Measurements from ENCODE around the gene PPP2R2B.
A peak's percentile ranks its signal among the peaks of the same experiment; 100 is the strongest.

The PPP2R2B gene

DNA sequence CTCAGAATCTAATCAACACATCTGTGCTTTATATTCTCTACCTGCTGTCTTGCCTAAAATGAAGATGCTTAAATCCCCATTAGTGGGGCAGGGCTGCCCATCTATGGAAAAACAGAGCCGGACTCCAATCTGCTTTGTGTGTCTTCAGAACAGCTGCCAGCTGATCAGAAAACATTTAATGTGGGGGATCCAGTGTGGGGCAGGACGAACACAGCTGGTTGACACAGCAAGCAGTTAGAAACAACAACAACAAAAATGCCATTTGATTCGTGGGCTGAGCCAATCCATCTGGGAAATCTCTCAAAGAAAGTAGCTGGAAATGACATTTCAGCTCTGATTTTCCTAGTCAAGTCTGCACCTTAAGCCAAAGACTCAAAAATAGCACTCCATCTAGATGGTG lies 99.8 kb downstream of the PPP2R2B start:
- DNase-seq, result no peak

DNA sequence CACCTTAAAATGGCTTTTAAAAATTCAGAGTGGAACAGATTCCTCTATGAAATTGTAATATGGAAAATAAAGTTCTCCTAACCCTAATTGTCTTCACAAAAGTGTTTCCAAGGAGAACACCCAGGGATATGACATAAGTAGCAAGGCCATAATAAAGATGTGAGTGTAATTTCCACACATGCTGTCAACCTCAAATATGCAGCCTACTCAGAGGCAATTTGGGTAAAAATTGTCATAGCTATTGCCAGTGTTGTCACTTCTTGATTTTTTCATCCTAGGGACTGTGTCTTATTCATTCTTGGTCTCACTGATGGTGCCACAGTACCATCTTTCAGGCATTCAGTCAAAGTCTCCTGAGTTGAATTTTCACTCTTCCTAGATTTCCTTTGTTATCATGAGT lies 100.3 kb downstream of the PPP2R2B start:
- DNase-seq, result no peak

DNA sequence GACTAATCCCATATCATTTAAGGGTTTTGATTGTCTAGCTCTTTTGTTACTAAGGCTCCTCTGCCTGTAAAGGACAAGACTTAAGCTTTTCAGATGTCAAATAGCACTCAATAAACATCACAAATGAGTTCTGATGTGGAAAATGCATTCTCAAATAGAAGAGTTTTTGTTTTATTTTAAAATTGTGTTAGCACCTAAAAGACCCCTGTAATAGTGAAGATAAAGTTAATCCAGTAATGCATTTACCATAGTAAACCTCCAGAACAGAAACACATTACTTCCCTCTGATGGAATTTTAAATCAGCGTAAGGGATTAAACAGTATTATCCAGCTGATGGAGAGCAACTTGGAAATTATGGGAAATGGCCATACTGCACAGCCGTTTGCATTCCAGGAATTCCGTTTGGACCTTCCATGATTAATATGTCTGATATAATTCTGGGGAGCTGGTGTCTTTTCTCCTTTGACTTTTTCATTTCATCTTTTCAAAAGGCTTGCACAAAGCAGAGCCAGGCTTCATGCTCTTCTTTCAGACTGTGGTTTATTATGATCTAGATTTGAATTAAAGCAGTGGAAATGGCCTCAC lies 105.6 kb downstream of the PPP2R2B start:
- DNase-seq, result no peak

DNA sequence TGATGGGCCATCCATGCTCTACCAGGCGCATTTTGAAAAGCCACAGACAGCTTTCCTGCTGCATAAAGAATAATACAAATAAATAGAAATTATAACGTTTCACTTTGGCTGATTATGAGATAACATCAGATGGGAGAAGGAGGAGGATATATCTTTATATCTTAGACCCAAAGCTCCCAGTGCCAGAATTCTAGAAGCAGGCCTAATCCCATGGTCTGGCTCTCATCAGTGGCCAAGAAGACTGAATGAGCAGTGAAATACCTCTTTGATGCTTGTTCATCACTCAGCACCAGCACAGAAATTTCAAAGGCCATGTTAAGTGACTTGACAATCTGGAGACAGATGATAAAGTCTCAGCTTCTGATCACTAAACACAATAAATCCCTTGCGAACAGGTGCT lies 107.6 kb downstream of the PPP2R2B start:
- no peak for DNase-seq

DNA sequence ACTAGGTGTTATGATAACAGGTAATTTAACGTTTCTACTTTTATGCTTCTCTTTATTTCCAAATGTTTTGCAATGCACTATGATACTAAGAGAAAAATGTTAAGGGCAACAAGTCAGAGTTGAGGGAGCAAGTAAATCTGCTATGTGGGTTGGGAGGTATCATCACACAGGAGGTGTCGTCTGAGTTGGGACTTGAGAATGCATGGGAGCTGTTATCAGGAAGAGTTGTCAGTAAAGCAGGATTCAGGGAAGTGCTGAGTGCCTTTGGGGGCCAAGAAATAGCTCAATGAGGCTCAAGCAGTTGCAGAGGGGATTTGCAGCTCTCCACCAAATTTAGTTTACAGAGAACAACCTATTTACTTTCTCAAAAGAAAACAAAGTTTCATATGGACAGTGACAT lies 108.0 kb downstream of the PPP2R2B start:
- DNase-seq, result no peak

DNA sequence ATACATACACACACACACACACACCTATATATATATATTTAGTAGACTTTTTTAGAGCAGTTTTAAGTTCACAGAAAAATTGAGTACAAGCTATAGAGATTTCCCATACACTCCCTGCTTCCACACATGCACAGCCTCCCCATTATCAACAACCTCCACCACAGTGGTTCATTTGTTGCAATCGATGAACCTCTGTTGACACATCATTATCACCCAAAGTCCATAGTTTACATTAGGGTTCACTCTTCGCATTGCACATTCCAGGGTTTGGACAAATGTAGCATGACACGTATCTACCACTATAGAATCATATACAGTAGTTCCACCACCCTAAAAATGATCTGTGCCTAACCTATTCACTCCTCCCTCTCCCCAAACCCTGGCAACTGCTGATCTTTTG lies 111.0 kb downstream of the PPP2R2B start:
- no peak for DNase-seq

DNA sequence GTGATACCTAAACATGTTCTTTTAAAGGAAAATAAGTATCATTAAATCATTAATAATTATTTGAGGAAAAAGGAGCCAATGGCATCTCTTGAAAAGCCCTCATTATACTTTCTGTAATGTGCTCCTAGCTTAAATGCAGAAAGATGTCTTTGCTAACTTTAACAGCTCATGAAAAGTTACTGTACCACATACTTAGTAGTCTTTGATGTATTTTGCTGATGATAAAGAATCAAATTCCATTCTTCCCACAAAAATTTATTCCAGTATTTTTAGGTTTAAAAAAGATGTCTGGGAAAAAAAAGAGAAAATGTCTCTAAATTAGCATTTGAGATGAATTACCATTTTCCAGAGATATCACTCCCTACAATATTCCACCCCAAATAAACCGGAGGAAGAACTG lies 112.5 kb downstream of the PPP2R2B start:
- no peak for DNase-seq

DNA sequence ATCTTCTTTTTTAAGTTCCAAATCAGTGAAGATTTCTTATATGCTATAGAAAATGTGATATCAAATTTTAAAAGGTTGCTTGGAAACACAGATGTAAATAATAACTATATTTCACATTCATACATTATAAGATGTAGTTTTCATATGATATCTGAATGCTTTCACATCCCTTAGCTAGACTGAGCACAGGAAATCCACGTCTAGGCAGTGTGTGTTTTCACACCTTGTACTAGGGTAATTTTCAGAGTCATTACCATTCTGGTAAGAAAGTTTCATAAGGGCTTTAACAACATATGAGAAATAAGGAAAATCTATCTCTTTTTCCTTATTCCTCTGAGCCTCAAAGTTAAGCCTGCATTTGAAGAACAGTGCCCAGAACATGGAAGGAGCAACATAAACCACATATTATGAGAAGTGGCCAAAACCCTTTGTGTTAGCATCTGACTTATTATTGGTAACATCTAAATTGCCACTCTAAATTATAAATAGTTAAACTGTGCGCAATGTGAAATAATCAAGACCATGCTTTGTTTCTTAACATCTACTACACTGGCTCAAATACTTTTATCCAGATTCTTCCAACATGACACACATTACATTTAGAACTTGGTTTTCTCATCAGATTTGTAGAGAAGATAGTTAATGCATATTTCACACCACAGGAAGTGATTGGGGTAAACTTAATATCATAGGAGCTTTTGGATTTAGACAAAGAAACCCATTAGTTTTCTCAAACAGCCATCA lies 113.3 kb downstream of the PPP2R2B start:
- no peak for DNase-seq

DNA sequence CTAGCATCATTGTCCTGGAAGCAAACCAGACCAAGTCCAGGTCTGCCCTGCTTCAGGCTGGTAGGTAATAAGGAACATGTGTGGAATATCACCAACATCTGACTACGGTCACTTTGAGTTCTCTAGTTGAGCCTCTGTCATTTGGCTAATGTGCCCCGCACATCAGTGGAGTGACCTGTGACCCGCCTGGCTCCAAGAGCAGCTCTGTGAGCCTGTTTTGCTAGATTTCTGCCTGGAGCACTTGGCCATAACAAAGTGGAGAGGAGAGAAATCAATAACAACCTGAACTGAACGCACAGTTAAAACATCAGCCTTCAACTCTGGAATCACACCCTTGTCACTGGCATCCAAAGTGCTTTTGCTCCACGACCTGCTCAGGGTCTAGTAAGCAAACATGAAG lies 115.7 kb downstream of the PPP2R2B start:
- no peak for DNase-seq

DNA sequence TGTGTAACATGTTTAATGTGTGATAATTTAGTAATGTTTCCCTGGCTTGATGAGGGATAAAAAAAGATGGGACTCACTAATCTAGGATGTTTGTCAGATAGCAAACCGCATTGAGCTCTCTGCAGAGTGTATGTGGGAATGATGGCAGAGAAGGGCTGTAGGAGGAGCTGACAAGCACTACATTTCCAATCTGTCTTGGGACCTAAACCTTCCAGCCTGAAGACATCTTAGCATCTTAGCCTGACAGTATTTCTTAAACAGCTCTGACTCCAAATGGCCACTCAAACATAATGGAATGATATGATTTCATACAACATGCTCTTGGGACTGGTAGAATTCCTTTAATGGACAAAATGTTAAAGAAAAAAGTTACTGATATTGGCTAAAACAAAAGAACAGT lies 116.7 kb downstream of the PPP2R2B start:
- DNase-seq, result no peak

DNA sequence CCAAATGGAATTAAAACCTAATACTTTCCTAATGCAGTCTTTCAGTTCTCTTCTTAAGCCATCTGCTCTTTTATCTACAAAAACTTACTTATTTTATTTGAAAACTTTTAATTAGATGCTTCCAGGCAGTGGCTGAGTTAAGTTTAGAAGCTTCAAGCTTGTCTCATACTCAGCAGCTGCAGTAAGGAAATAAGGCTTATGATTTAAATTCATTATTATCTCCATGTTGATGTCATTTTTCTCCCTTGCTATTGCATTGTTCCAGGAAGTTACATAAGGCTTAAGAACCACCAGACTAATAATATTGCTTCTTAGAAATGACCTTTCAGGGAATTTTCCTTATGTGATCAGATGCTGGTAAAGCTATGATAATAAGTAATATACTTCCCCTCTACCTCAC lies 119.6 kb downstream of the PPP2R2B start:
- DNase-seq, result no peak

DNA sequence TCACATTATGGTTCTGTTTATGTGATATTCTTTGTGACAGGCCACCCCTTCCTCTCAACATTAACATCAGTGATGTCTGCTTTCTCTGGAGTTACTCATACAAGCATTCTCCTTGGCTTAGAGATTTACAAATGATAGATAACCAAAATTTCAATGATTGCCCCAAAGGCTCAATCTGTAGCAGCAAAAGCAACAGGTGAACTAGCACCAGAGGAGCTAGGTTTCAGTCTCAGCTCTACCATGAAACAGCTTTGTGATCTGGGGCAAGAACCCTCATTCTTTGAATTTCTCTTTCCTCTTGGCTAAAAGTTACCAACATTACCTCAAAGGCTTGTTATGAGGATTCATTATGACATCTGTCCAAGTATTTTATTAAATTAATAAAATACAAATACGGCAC lies 120.5 kb downstream of the PPP2R2B start:
- DNase-seq, result no peak

DNA sequence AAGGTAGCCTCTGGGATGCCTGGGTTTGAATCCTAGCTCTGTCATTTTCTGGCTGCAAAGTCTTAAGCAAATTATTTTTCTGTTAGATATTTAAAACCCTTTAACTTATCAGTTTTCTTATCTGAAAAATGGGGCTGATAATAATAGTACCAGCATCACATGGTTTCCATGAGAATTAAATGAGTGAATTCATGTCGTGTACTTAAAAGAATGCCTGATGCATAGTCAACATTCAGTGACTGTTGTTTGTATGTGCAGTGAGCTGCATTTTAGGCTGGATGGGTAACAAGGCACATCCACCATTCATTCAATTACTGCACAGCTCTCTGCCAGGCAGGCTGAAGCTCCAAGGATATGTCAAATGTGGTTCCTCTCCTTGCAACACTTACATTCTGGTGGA lies 122.0 kb downstream of the PPP2R2B start:
- DNase-seq, result no peak

DNA sequence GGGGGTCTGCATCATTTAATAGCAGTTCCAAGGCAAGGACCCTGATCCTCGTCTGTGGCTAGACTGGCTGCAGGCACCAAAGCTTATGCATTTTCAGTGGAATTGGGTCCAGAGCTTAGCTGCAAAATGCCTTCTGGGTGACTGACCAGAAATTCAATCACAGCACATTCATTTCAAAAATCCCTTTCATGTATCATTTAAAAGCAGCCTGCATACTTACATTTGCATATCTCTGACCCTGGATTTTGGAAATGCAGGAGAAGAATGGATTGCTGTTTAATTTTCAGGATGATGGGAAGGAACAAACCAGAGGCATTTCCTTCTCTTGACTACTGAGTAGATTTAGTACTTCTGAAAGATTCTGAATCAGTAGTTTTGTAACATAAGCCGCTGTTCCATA lies 122.8 kb downstream of the PPP2R2B start:
- DNase-seq, result no peak

DNA sequence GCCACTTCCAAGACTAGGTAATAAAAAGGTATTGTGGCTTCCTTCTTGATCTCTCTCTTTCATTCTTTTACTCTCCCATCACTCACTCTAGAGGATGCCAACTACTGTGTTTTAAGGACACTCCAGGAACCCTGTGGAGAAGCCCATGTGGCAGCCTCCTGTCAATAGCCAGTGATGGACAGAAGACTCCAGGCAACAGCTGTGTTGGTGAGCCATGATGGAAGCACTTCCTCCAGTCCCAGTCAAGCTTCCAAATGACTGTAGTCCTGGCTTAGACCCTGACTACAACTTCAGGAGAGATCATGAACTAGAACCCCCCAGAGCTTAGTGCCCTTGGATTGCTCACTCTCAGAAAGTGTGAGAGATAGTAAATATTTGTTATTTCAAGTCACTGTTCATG lies 123.9 kb downstream of the PPP2R2B start:
- no peak for DNase-seq

DNA sequence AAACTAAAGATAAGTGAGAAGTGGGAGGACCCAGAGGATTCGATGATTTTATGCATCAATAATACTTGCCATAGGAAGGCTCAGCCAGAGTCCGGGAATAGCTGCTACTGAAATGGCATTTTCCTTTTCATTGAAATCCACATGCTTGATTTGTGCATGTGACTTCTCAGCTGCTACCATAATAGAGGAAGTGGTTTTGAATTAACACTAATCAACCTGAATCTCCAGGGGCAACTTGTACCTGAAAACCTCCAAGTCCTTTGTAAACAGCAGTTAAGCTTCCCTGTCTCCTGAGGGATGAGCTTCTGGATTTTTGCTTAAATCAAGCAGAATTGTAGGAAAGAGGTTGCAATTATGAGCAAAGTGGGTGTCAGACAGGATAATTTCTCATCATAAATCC lies 124.9 kb downstream of the PPP2R2B start:
- no peak for DNase-seq

DNA sequence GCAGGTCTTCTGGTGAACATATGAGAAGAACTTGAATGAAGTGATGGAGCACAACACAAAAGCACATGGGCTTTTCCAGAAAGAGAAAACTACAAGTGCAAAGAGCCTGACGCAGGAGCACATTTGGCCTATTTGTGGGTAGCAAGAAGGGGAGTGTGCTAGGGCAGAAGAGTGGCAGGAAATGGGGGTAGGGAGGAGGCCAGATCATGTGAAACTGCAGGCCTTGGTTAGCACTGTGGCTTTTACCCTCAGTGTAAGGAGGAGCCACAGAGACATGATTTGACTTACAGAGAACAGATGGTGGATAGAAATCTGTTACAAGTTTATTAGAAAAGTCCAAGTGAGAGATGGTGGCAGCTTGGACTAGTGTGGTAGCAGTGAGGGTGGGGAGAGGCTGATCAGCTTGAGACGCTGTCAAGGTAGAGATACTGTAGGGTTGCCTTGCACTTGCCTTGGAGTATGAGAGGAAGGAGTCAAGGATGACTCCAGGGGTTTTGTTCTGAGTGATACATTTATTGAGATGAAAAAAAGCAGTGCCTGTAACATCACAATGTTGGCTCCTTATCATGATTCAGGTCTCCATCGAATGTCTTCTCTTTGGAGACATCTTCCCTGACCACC lies 126.7 kb downstream of the PPP2R2B start:
- peak; percentile 13 for DNase-seq

DNA sequence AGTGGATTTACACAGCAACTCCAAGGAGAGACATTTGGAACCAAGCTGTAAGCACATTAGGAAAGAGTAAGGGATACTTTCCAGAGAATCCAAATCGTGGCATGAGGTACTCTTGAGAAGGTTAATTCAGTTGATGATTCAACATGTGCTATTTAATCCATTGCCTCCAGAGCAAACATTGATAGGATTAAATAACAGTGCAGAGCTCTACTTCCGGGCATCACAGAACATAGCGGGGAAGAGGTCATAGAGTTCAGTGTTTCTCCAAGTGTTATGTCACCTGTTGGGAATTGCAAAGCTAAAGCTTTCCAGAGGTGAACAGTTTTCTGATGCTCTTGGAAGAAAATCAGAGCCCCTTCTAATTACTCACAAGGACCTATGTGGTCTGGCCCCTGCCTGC lies 127.5 kb downstream of the PPP2R2B start:
- DNase-seq, result no peak

DNA sequence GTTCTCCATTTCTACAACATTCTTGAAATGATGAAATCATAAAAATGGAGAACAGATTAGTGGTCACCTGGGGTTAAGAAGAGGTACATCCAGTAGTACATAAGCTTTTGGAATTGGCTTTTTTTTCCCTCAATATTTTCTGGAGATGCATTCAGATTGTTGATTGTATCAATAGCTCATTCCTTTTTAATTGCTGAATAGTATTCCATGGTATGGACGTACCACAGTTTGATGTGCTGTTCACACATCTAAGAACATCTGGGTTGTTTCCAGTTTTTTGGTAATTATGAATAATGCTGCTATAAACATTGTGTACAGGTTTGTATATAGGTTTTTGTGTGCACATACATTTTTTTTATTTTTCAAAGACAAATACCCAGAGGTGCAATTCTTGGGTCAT lies 130.0 kb downstream of the PPP2R2B start:
- no peak for DNase-seq

DNA sequence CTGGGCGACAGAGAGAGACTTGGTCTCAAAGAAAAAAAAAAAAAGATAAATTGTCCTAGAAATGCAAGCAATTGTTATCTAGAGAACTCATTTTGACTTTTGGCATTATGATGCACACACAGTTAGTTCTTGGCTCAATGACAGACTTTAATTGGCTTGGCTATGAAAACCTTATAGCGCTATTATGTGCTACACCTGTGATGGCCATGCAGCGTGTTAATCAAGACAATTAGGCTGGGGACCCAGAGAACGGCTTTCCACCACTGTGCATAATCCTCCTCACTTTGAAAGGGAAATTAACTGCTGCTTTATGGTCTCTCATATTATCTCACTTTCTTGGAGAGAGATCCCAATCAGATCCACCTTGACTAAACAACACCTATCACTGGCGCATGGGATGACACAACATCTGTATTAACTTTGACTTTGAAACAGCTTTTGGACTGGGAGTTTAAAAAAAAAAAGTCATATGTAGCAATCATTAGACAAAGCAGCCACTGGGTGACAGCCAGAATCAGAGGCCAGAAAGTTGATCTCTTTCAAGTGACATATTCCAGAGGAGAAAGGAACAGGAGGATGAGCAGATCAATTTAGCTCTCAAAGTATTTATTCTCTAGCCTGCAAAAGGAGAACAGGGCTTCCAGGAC lies 132.5 kb downstream of the PPP2R2B start:
- no peak for DNase-seq

DNA sequence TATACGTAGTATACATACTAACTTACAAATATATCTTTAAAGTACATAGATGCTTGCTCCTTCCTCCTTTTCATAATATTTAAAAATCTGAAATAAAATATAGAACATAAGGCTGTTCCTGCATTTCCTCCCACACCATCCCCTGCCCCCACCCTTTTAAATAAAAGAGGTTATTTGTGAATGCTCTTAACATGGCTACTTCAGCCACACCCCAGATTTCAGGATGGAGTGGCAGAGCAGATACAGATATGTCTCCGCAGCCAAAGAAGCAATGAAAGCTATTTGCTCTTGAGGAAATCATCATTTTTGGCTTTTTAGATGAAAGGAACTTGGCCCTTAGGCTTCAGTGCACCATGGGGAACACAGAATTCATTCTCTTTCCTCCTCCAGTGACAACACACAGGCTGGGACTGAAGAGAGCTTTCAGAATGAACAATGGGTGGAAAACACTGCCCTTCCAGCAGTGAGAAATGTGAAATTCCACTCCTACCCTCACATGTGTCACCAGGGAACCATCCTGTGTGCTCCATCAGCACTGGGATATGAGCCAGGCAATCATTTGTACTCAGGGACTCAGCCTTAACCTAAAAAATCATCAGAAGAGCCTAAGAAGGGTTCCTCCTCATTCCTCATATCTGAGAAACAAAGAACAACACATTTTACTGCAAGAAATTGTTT lies 134.3 kb downstream of the PPP2R2B start:
- DNase-seq, result no peak

DNA sequence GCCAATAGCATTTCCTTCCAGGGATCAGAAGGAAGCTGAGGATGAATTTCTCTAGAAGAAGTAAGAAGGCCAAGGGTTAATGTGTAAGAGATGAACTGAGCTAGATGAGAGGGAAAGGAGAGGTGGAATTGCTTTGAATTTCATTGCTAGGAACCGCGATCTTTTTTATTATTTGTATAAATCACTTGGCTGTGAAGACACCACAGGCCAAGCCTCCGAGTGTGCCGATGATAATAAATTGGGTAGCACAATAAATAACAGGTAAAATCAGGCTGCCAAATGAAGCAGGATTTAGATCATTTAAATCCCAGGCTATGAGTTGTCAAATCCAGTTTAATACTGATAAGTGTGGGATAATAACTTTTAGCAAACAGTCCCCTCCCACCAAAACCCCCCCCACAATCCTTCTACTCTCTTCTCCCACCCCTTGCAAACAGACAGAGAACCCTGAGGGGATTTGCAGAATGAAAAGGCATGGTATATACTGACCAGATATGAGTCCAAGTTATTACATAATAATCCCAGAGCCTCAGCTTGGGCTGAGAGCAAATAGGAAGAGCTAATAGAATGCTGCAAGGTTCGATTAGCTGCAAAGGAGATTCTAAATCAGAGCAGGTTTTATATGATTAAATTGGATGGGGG lies 143.5 kb downstream of the PPP2R2B start:
- no peak for DNase-seq

DNA sequence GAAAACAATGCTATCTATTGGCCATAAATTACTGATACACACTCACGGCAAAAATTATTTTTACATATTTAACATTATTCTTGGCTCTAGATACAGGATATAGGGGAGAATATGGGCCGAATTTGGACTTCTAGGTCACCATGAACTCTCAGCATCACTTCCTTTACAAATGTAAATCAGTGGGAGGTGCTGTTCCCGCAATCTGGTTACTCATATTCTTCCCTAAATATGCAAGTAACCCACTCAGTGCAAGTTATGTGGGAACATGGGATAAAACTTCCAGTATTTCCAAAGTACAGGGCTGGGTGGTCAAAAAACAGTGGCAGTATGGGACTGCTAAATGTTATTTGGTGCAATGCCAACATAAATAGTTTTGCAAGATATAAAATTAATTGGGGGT lies 145.6 kb downstream of the PPP2R2B start:
- no peak for DNase-seq
